Cardiac muscle cell (in vitro differentiated cells and primary cell): Measurements from ENCODE around the gene CBFA2T2. TPM values are rescaled to one million over a fixed set of nuclear protein-coding genes. Genes with fewer than 3 reads are reported as not detected.

Experiments used
- DNase-seq, 2 donors: peaks; one replicate each; pipeline versions ENCODE4 v3.0.0 to v3.0.0-alpha.2; 2010 to 2017; ENCODE audit warnings: low read depth in 1 of 2, low spot score in 1 of 2
- H3K27ac ChIP-seq: fragments of 200-600 bp; sonication (generic); 2 replicates; pipeline ENCODE4 v1.5.1; 2016
- H3K27me3 ChIP-seq: fragments of 200-600 bp; sonication (generic); 2 replicates; pipeline ENCODE4 v1.6.0; 2016; ENCODE audit warnings: control low read depth
- H3K36me3 ChIP-seq: fragments of 200-600 bp; sonication (generic); 2 replicates; pipeline ENCODE4 v1.5.1; 2016; ENCODE audit warnings: control low read depth
- H3K4me1 ChIP-seq: fragments of 200-600 bp; sonication (generic); 2 replicates; pipeline ENCODE4 v1.8.1; 2017; ENCODE audit warnings: low read depth, mild to moderate bottlenecking, mixed run types
- H3K4me3 ChIP-seq: fragments of 200-600 bp; sonication (generic); 2 replicates; pipeline ENCODE4 v1.5.1; 2016; ENCODE audit warnings: mild to moderate bottlenecking
- H3K9me3 ChIP-seq: fragments of 200-600 bp; sonication (generic); 2 replicates; pipeline ENCODE4 v1.5.1; 2017; ENCODE audit warnings: low read depth, mild to moderate bottlenecking, control low read depth
- polyA plus RNA-seq: library from polyadenylated mRNA; unstranded; fragments of >200 nt; fragmentation: Nextera tagmentation; extraction: Ambion mirVana; gene quantifications from 2 replicates; pipeline ENCODE4 v1.2.1, GENCODE V29; 2016
- total RNA-seq: library from RNA; depleted of rRNA; stranded (reverse); fragments of >200 nt; gene quantifications from 2 replicates; pipeline ENCODE4 v1.2.3, GENCODE V29; 2016
- TF ChIP-seq, protein P1 (sequence below): IDR thresholded peaks from 2 replicates; pipeline ENCODE4 v1.5.1; 2012; ENCODE audit warnings: low read depth, mild to moderate bottlenecking, low read length

CBFA2T2 gene
- total and polyA plus RNA-seq, 2 experiments from 2014 or later, result 36.7 to 53.1 TPM

DNA sequence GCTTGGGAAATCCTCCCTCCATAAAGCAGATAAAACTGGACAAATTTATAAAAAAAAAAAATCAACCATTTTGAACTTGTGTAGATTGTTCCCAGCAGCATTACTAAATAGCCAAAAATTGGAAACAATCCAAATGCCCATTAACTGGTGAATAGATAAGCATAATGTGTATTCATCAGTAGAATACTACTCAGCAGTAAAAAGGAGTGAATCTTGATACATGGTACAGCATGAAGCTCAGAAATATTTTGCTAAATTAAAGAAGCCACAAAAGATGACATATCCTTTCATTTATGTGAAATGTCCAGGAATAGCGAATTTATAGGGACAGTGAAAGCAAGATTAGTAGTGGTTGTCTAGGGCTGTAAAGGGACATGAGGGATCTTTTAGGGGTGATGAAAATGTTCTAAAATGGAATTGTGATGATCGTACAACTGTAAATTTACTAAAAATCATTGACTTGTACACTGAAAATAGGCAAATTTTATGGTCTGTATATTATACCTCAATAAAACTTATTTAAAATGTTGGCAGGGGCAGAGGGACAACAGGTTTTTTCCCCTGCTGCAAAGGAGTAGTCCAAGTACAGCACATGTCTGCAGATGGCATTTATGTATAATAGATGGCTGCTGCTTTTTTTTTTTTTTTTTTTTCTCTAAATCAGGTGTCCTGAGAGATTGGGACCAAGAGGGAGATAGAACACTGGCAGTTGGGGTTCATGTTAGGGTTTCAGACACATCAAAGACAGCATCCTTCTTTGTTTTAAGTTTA lies 59.5 kb downstream of the CBFA2T2 start:
- Histone ChIP-seq H3K4me3 (no peak overlapping the region), H3K36me3 (no peaks in the 10 kb centered on the region), H3K27me3 (no peaks in the 10 kb centered on the region), H3K9me3 (no peaks in the 10 kb centered on the region), H3K27ac (no peak overlapping the region), H3K4me1 (peaks cover 8% of the 10 kb centered on the region)
- DNase-seq, result peak in 1 of 2 donors; percentile 17
- TF ChIP-seq, protein P1, sequence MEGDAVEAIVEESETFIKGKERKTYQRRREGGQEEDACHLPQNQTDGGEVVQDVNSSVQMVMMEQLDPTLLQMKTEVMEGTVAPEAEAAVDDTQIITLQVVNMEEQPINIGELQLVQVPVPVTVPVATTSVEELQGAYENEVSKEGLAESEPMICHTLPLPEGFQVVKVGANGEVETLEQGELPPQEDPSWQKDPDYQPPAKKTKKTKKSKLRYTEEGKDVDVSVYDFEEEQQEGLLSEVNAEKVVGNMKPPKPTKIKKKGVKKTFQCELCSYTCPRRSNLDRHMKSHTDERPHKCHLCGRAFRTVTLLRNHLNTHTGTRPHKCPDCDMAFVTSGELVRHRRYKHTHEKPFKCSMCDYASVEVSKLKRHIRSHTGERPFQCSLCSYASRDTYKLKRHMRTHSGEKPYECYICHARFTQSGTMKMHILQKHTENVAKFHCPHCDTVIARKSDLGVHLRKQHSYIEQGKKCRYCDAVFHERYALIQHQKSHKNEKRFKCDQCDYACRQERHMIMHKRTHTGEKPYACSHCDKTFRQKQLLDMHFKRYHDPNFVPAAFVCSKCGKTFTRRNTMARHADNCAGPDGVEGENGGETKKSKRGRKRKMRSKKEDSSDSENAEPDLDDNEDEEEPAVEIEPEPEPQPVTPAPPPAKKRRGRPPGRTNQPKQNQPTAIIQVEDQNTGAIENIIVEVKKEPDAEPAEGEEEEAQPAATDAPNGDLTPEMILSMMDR, result no peak

DNA sequence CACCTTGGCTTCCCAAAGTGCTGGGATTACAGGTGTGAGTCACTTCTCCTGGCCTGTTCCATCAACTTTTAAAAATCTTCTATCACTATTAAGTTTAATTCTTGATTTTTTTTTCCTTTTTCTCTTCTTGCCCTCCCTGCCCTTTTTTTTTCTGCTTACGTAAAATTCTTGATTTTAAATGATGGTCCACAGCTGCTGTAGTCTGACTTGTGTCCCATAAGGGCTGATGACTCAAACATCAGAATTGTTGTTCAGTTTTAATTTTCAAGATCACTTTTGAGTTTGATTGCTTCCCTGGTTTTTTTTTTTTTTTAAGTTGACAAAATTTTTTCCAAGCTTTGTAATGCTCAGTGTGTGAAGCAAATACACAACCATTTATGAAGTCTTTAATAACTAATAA lies 61.9 kb downstream of the CBFA2T2 start:
- Histone ChIP-seq H3K27me3 (no peaks in the 10 kb centered on the region), H3K36me3 (no peaks in the 10 kb centered on the region), H3K4me1 (peaks cover 19% of the 10 kb centered on the region), H3K4me3 (no peak overlapping the region), H3K9me3 (no peaks in the 10 kb centered on the region), H3K27ac (no peak overlapping the region)
- DNase-seq, result peak in 1 of 2 donors; percentile 59
- TF ChIP-seq, protein P1, result no peak

DNA sequence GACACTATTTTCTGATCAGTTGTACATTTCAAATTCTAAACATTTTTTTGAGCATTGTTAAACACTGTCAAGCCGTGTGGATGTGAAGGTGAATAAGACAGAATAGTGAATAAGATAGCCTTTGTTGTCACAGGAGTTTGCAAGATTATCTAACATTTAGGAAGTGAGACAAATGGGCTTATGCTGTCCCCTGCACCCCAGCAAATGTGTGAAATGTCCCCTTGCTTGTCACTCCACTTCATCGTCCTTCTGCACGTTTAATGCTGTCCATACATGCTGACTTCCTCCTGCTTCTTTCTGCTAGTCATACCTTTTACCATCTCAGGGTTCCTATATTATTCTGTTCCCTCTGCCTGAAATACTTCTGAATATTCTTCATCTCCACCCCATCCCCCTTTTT lies 62.6 kb downstream of the CBFA2T2 start:
- H3K4me3 ChIP-seq, result no peak overlapping the region
- no peaks in the 10 kb centered on the region for H3K9me3 ChIP-seq
- no peak for DNase-seq
- peak overlapping the region; percentile 78 for H3K27ac ChIP-seq
- TF ChIP-seq, protein P1, result no peak
- peaks cover 19% of the 10 kb centered on the region for H3K4me1 ChIP-seq
- H3K36me3 ChIP-seq, result no peaks in the 10 kb centered on the region
- H3K27me3 ChIP-seq, result no peaks in the 10 kb centered on the region

DNA sequence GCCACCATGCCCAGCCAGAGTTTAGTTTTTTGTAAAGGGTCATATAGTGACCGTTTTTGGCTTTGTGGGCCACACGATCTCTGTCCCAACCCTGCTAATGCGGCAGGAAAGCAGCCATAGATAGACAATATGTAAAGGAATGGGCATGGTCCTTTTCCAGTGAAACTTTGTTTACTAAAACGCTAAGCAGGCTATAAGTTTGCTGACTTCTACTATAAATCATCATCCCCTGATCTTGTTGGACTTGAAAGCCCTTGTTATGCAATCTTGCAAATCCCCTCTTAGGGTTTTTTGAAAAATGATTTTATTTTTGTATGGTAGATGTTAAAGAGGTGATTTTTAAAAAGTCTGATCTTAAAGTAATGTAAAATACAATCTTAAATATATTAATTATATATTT lies 63.6 kb downstream of the CBFA2T2 start:
- H3K4me1 ChIP-seq, result peaks cover 19% of the 10 kb centered on the region
- no peak for DNase-seq
- no peak overlapping the region for H3K4me3 ChIP-seq
- TF ChIP-seq, protein P1, result no peak
- no peak overlapping the region for H3K27ac ChIP-seq
- H3K9me3 ChIP-seq, result no peaks in the 10 kb centered on the region
- H3K27me3 ChIP-seq, result no peaks in the 10 kb centered on the region
- no peaks in the 10 kb centered on the region for H3K36me3 ChIP-seq

DNA sequence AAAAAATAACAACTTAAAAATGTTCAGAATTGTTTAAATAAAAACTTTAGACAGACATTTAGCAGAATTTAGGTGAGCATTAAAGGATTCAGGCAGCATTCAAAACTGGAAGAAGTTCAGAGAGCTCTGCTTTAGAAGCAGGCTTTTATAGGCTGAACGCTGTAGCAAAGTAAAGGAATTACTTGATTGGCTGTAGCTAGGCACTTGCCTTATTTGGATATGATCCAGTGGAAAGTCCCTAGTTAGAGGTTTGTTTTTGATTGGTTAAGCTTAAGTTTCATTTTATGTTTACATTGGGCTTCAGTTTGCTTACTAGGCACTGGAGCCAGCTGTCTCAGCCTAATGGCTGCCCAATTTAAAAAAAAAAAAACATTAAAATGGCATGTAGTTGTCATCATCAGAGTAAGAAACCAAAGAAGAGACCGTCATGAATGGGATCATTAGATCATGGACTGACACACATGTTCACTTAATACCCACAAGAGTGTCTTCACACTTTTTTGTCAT lies 65.1 kb downstream of the CBFA2T2 start:
- TF ChIP-seq, protein P1, result no peak
- Histone ChIP-seq H3K4me3 (no peak overlapping the region), H3K9me3 (no peaks in the 10 kb centered on the region), H3K27ac (peak overlapping the region; percentile 82), H3K36me3 (no peaks in the 10 kb centered on the region), H3K4me1 (peaks cover 22% of the 10 kb centered on the region), H3K27me3 (no peaks in the 10 kb centered on the region)
- peak; percentile 75 to 91 for DNase-seq
